HG02678 (cell line): Measurements from ENCODE around the gene TP53RK.

Experiments used
- ATAC-seq: cut with Tn5 transposase; IDR thresholded peaks from one replicate; pipeline ENCODE4 v1.9.1; 2021; ENCODE audit warnings: mild to moderate bottlenecking, moderate library complexity; ENCODE audit not compliant: unreplicated experiment

The TP53RK gene

GRCh38 chr20:46666306-46666705 is 22.9 kb downstream of the TP53RK start:
- no peak for ATAC-seq

DNA sequence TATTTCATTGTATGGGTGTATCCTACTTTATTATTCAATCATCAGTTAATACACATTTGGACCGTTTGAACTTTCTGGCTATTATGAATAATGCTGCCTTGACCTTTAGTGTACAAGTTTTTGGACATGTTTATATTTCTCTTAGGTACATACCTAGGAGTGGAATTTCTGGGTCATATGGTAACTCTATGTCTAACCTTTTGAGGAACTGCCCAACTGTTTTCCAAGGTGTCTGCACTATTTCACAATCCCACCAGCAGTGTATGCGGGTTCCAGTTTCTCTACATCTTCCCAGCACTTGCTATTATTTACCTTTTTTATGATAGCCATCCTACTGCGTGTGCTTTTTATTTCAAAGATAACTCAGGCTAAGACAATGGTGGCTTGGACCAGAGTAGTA is 23.6 kb downstream of the TP53RK start:
- ATAC-seq = no peak

DNA sequence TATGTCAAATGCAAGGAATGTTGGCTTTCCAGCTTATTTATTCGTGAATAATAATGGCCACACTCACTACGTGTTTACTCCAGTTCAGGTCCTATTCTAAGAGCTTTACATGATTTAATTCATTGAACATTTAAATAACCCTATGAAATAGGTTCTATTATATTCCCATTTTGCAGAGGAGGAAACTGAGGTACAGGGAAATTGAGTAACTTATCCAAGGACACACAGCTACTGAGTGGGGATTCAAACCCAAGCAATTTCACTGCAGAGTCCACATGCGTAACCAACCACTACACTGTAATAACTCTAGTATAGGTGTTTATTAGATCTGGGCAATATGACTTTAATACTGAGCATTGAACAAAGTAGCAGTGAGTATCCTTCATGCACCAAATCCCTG is 25.7 kb downstream of the TP53RK start:
- ATAC-seq = no peak

- ATAC-seq = no peak
Measured at GRCh38 chr20:46661659-46662058, 27.6 kb downstream of the TP53RK start.

- no peak for ATAC-seq
Measured at GRCh38 chr20:46660487-46660886, 28.8 kb downstream of the TP53RK start.

- no peak for ATAC-seq
Measured at GRCh38 chr20:46657618-46658017, 31.6 kb downstream of the TP53RK start.

DNA sequence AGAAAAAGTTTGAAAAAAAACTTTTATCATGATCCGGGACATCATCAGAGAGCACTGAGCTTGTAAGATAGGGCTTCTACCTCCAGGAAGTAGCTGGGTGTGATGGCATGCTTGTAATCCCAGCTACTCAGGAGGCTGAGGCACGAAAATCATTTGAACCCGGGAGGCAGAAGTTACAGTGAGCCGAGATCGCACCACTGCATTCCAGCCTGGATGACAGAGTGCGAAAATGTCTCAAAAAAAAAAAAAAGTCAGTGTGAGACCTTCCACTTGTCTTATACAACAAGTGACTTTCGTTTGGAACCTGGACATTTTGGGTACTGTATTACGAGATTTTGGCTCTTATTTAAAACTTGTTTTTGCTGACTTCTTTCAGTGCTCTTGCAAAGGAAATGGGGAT is 32.1 kb downstream of the TP53RK start:
- ATAC-seq = no peak

- ATAC-seq = no peak
Measured at GRCh38 chr20:46652699-46653098, 36.5 kb downstream of the TP53RK start.

DNA sequence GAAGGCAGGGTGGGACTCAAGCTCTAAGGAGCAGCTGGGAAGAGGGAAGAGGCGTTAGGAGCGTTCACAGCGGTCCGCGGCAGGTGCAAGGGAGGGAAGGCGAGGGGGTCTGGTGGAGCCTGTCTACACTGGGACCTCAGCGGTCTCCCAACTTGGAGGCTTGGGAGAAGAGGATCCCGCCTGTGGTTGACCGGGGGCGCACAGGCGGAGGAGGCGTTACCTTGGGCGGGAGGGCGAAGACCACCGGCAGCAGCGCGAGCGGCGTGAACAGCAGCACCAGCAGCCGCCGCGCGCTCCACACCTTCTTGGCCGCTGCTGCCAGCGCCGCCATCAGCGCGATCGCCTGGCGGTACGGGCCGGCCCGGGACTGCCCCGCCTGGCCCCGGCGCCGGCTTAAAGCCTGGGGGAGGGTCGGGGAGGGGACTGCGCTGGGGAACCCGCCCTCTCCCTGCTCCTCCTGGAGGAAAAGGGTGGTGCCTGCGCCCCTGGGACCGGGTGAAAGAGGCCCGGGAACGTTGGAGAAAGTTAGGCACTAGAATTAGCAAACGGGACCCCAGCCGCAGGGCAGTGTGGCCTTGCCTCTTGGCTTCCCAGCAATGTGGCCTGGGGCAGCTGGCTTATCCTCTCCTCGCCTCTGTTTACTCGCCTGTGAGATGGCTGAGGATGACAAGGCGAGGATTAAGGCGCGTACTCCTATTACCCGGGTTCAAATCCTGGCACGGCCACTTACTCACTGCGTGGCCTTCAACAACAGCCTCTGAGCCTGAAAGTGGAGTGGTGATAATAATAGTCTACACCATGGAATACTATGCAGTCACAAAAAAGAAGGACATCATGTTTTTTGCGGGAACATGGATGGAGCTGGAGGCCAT is 37.9 kb downstream of the TP53RK start, which contains the start of gene SLC13A3:
TSS of gene SLC13A3 (minus strand) at position 369 of the 872 bp plus-strand sequence. CDS start at position 331, 38 bp downstream.
- ATAC-seq = no peak

- ATAC-seq = no peak
Measured at GRCh38 chr20:46650575-46651090, 38.6 kb downstream of the TP53RK start.

- no peak for ATAC-seq
Measured at GRCh38 chr20:46649965-46650542, 39.2 kb downstream of the TP53RK start.

DNA sequence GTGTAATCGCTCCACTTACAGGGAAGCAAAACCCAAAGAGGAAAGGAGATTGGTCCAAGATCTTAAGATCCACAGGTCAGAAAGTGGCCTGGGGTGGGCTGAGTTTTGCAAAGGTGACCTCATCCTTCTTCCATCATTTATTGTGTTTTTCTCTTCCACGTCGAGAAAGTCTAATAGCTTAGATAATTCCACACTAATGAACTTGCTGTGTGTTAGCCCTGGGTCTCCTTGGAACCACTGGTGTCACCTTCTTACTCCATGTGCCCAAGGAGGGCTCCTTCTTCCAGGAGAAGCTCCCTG is 39.6 kb downstream of the TP53RK start:
- ATAC-seq = no peak

DNA sequence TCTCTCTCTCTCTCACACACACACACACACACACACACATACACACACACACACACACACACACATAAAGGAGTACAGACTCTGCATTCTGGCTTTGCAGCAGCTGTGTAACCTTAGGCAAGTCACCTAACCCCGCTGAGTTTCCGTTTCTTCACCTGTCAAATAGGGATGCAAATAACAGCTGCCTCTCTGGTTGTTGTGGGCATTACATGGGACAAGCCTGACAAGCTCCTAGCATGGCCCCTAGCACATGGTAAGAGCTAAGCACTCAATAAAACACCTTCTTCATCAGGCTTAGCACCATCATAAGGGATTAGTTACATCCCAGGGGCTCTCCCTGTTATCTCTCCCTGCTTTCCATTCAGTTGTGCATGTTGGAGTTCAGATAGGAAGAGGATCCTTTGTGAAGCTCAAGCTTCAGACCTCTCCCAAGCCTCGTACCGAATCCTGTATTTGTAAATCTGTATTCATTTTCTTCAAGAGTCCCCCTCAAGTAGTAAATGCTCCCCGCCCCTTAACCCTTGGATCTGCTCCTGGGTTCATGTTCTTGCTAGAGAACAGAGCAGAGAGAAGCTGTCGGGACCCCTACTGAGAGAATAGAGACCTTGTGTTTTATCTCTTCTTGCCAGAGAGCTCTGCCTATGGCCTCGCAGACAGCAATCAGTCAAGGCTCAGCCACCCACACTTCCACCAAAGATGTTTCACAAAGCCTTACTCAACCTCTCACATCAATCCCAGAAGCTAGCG is 40.2 kb downstream of the TP53RK start:
- no peak for ATAC-seq

GRCh38 chr20:46647469-46647868 is 41.8 kb downstream of the TP53RK start:
- ATAC-seq = no peak

GRCh38 chr20:46646659-46647380 is 42.4 kb downstream of the TP53RK start:
- ATAC-seq = no peak

DNA sequence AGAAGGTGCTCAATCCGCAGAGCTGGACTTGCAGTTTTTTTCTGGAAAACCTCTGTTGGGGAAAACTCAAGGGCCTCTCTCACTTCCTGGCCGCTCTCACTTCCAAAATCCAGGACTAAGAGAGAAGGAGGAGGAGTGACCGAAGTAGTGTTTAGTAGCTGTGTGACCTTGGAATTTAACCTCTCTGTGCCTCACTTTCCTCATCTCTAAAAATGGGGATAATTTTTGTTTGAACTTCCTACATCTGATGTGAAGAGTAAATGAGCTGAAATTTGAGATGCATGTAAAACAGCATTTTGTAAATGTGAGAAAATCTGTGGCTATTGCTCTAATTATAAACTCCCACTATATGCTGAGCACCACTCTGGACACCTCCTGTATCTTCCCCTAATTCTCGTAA is 43.1 kb downstream of the TP53RK start:
- ATAC-seq = no peak

GRCh38 chr20:46644733-46645132 is 44.5 kb downstream of the TP53RK start:
- ATAC-seq = no peak

GRCh38 chr20:46644160-46644559 is 45.1 kb downstream of the TP53RK start:
- ATAC-seq = no peak

- ATAC-seq = no peak
Measured at GRCh38 chr20:46642969-46643343, 46.3 kb downstream of the TP53RK start.

DNA sequence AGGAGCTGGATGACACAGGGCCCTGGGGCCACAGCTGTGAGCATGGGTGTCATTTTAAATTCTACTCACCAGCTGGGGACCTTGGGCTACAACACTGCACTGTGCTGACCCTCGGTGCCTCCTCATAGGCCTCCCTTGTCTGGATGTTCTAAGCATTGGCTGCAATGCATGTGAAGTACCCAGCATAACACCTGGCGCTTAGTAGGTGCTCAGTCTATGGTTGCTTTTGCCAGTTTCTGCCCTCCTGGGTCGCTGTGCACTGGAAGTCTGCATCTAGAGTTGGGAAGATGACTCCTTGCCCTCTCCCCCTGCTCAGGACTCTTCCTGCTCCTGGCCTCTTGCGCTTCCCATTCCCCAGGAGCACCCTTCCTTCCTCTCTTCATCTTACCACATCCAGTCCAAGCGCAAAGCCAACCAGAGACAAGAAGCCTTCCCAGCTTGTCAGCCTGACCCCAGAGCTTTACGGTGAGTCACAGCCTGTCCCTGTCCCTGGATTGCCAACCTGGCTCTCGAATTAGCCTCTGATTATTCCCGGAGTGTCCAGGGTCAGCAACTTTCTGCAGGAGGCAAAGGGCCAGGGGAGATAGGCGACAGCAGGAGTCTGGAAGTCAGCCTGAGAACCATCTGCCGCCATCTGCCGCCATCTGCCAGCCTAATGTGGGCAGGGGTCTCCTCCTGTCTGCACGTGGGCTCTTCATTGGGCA is 46.8 kb downstream of the TP53RK start:
- ATAC-seq = no peak
